GM21360 (cell line): Measurements from ENCODE around the gene HDAC4.

Experiments
- ATAC-seq: cut with Tn5 transposase; IDR thresholded peaks from one replicate; pipeline ENCODE4 v1.9.1; 2021; ENCODE audit warnings: mild to moderate bottlenecking, moderate library complexity; ENCODE audit not compliant: unreplicated experiment

Gene HDAC4

GRCh38 chr2:239150125-239151011, 250.5 kb downstream of the HDAC4 start:
- no peak for ATAC-seq

DNA sequence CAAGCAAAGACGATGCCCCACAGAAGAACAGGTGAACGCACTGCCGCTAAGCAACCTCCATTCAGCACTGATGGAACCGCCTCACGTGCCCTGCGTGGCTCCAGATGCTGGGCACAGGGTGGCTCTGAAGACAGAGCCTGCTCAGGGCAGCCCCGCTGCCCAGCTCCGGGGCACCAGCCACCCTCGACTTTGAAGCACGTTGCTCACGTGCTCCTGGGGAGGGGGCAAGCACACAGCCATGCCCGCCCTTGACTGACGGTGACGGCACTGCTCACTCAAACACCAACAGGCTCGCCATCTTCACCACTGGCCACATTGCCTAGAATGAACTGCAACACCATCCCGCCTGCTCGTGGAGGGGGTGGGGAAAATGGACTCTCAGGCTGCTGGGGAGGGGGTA, 251.3 kb downstream of the HDAC4 start:
- ATAC-seq: no peak

DNA sequence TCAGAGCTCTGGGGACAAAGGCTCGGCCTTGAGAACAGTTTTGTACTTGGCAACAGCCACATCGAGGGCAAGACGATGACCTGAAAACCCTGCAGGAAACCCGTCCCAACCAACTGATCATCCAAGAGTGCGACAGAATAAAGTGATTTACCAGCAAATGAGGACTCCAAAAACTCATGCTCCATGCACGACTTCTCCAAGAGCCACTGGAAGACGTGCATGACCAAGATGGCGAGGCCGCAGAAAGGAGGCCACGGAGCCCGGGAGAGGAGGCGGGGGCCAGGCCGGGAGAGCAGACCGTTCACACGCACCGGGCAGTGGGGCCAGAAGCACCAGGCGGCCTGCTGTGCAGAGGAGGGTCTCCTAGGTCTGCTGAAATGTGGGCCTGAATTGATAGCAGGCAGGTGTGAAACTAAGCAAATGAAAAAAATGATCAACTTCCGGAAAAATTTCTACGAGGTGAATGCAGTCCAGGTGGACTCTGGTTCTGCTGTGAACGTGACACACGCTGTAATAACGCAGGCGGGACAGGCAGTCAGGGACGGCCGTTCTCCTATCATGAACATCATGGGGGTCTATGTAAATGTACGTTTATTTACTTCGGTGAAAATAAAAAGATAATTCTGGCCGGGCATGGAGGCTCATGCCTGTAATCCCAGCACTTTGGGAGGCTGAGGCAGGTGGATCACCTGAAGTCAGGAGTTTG, 252.2 kb downstream of the HDAC4 start:
- ATAC-seq: no peak

DNA sequence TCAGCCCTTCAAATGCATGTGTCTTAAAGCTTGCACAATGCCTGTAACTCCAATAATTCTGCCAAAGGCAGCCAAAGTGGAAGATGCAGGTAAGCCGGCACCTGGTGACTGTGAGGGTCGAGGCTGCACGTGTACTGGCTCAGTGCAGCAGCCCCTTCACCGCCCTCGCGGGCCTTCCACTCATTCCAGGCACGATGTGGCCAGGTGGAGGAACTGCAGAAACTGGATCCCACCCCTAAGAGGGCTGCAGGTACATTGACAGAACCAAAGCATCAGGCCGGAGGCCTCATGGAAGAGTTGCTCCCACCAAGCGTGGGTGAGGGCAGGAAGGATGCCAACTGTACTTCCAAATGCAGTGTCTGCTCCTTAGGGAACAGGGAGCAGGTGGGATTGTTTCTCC, 253.4 kb downstream of the HDAC4 start:
- no peak for ATAC-seq

DNA sequence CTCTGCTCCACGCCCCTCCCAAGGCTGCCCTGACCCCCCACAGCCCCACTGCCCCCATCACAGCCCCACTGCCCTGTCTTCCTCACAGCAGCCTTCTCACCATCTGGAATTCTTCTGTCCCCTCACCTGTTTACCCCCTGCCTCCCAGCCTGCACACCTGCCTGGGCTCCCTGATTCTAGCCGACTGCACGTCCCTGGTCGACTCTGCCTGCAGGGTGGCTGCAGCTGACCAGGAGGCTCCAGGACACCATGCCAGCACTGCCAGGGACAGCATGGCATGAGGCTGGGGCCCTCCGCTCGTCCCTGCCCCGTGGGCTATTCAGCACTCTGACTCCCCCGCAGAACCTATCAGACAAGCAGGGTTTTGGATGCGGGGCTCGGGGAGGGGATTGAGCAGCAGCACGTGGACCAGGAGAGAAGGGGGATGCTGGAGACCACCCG, 254.1 kb downstream of the HDAC4 start:
- no peak for ATAC-seq

- ATAC-seq: no peak
Observed at GRCh38 chr2:239146011-239146641, 254.7 kb downstream of the HDAC4 start.

DNA sequence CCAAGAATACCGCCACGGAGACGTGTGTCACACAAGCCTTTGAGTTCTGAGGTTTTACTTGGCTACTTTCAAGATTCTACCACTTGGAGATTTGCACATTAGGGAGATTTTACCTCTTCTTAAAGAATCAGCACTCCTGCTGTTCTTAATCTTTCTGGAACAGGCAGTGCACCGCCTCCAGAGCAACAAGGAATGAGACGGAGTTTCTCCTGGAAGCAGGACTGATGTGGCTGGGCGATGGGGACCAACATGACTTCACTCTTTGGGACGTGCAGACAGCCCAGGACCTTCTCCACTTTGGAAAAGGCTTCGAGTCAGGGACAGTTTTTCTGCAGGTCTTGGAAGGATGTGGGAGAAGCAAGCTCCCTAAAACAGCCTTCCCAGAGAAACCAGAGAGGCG, 255.2 kb downstream of the HDAC4 start:
- ATAC-seq: no peak

- ATAC-seq: no peak
Observed at GRCh38 chr2:239145106-239145505, 255.7 kb downstream of the HDAC4 start.

DNA sequence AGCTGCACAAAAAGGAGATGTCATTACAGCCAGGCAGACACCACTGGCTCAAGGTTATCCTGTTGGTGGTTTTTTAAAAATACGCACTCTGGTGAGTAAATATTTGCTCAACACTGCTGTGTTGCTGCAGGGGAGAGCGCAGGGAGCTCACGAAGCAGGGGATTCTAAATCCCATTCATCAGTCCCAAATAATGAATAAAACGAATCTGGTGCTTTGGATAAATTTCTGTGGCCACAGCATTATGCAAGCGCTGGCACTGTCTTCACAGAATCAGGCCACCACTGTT, 256.2 kb downstream of the HDAC4 start:
- ATAC-seq: no peak

GRCh38 chr2:239143858-239144712, 256.7 kb downstream of the HDAC4 start:
- ATAC-seq: no peak

DNA sequence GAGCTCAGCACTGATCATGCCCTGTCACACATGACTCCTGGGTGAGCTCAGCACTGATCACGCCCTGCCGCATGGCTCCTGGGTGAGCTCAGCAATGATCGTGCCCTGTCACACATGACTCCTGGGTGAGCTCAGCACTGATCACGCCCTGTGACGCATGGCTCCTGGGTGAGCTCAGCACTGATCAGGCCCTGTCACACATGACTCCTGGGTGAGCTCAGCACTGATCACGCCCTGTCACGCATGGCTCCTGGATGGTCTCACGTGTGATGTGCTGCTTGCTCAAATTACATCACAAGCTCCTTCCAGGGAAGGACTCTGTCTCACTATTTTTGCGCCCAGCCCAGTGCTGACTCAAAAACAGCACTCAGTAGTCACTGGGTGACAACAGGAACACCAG, 258.0 kb downstream of the HDAC4 start:
- no peak for ATAC-seq

DNA sequence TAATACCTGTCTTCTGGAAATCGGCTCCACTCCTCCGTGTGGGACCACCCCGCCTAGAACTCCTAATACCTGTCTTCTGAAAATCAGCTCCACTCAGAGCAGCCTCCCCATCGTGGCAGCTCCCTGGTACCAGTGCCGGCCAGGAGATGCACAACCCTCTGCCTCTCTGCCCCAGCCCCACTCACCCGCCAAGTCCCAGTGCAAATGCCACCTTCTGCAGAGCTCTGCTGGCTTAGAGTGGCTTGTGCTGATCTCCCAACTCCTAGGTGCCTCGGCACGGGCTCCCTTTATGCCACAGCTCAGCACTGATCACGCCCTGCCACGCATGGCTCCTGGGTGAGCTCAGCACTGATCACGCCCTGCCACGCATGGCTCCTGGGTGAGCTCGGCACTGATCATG, 258.5 kb downstream of the HDAC4 start:
- ATAC-seq: no peak

GRCh38 chr2:239141021-239141760, 259.6 kb downstream of the HDAC4 start:
- ATAC-seq: no peak

DNA sequence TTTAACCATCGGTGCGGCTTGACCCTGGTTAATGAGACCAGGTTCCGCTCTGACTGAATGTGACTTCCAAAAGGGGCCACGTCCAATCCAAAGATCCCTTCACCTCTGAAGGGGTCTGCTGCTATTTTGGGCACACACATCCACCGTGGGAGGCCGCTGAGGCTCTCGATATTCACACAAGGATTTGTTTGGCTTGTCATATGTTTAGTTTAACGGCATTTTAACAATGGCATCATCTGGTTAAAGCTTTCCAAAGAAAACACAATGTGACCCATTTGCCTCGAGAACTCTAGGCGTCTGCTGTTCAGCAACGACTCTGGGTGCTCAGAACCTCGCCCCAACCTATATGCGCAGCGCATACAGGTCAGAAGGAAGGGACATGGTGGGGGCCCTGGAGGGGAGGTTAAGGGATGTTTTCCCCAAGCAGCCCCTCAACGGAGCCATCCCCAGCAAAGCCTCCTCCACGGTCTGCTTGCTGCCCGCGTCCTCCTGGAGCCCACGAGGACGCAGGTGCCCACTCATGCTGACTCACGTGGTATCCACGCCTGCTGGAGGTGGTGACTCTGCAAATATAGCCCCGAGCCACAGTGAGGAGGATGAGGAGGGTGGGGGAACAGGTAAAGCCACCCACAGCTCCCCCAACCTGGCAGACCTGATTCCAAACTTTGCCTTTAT, 260.3 kb downstream of the HDAC4 start:
- no peak for ATAC-seq

GRCh38 chr2:239139566-239139965, 261.3 kb downstream of the HDAC4 start:
- no peak for ATAC-seq

- no peak for ATAC-seq
Observed at GRCh38 chr2:239139101-239139500, 261.7 kb downstream of the HDAC4 start.

- no peak for ATAC-seq
Observed at GRCh38 chr2:239138610-239139009, 262.2 kb downstream of the HDAC4 start.

- no peak for ATAC-seq
Observed at GRCh38 chr2:239137898-239138283, 262.9 kb downstream of the HDAC4 start.

DNA sequence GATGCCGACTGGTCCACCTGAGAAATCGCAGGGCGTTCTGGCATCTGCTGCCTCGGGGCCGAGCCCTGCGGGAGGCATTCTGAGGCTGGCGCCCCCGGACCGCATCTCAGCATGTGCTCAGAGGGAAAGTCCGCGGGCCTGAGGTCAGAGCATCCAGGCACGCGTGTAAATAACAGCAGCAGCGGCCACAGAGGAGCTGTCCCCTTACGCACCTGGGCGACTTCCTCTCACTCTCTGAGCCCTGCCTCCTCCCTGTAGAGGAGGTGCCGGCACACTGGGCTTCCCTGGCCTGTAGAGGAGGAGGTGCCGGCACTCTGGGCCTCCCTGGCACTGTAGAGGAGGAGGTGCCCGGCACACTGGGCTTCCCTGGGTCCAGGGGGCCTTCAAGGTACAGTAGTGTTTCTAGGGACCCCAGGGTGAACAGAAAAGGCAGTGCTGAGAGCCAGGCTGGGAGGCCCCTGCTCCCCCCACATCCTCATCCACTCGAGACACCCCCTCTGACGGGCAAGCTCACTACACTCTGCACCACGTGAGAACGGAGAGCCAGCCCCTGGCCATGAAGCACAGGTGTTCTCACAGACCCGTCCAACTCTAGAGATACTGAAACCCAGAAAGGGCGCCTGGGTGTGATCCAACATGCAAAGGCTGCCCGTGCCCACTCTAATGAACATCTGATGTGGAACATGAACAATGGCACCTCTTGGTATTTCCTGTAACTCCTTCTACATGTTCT, 263.5 kb downstream of the HDAC4 start:
- no peak for ATAC-seq
